HEK293 (cell line): ENCODE measurements around the gene RNASEH1.

Experiments used
- CTCF ChIA-PET: fragments of 350-600 bp; formaldehyde crosslinking; extraction: SDS; loops from one replicate; lab custom pipeline; 2021; ENCODE audit warnings: antibody characterized with exemption; lab: Yijun Ruan, JAX
- POLR2A ChIA-PET: fragments of 300-600 bp; formaldehyde crosslinking; extraction: SDS; loops from one replicate; lab custom pipeline; 2020; ENCODE audit warnings: antibody characterized with exemption, inconsistent platforms; lab: Yijun Ruan, JAX
- H3K27ac ChIP-seq: fragments of 200-500 bp; sonication (Bioruptor generic); 2 replicates; pipeline ENCODE4 v1.5.1; 2014; ENCODE audit warnings: low read depth, low read length, control low read depth, inconsistent platforms; ENCODE audit errors: extremely low read depth
- H3K36me3 ChIP-seq, 2 experiments: fragments of 200-500 bp in 1 of 2; sonication (Bioruptor generic) in 1 of 2; 1 replicate in 1 of 2; 2 replicates in 1 of 2; pipeline ENCODE4 v1.5.1; 2014 to 2017; ENCODE audit warnings: inconsistent platforms in 2 of 2, low read length in 2 of 2; ENCODE audit not compliant: control insufficient read depth in 2 of 2, insufficient read depth in 1 of 2
- H3K4me1 ChIP-seq: fragments of 200-500 bp; sonication (Bioruptor generic); 2 replicates; pipeline ENCODE4 v1.5.1; 2014; ENCODE audit warnings: mild to moderate bottlenecking, low read length, inconsistent platforms; ENCODE audit not compliant: control insufficient read depth, insufficient read depth
- H3K4me3 ChIP-seq: 2 replicates; pipeline ENCODE4 v1.5.1; 2011; ENCODE audit warnings: low read depth, mild to moderate bottlenecking, control low read depth, low read length, moderate library complexity
- H3K9me3 ChIP-seq: fragments of 200-500 bp; sonication (Bioruptor generic); 2 replicates; pipeline ENCODE4 v1.5.1; 2014; ENCODE audit warnings: low read depth, low read length, inconsistent platforms; ENCODE audit not compliant: control insufficient read depth, insufficient read depth
- GLIS2 ChIP-seq: fragments of 450-650 bp; formaldehyde crosslinking; IDR thresholded peaks from 2 replicates; pipeline ENCODE4 v1.5.1; 2016; ENCODE audit warnings: missing biosample characterization, missing genetic modification characterization
- PRDM4 ChIP-seq: fragments of 450-650 bp; formaldehyde crosslinking; IDR thresholded peaks from 2 replicates; pipeline ENCODE4 v1.5.1; 2017; ENCODE audit warnings: missing biosample characterization, missing genetic modification characterization
- REPIN1 ChIP-seq: fragments of 450-650 bp; formaldehyde crosslinking; IDR thresholded peaks from 2 replicates; pipeline ENCODE4 v1.5.1; 2017; ENCODE audit warnings: missing biosample characterization, missing genetic modification characterization, low read depth
- SETDB1 ChIP-seq: IDR thresholded peaks from one replicate; pipeline ENCODE4 v1.6.1; 2017; ENCODE audit warnings: mild to moderate bottlenecking, low read length, moderate library complexity, mixed read lengths; ENCODE audit not compliant: insufficient read length
- TCF7L2 ChIP-seq: IDR thresholded peaks from 2 replicates; pipeline ENCODE4 v1.6.1; 2011; ENCODE audit warnings: low read depth, mild to moderate bottlenecking, inconsistent platforms, low read length, moderate library complexity, borderline replicate concordance
- WT1 ChIP-seq: fragments of 450-650 bp; formaldehyde crosslinking; IDR thresholded peaks from 2 replicates; pipeline ENCODE4 v1.5.1; 2016; ENCODE audit warnings: missing biosample characterization, missing genetic modification characterization
- YY1 ChIP-seq: fragments of 450-650 bp; formaldehyde crosslinking; IDR thresholded peaks from 2 replicates; pipeline ENCODE4 v1.5.1; 2018; ENCODE audit warnings: missing biosample characterization, missing genetic modification characterization
- ZFP3 ChIP-seq: fragments of 450-650 bp; formaldehyde crosslinking; IDR thresholded peaks from 2 replicates; pipeline ENCODE4 v1.5.1; 2016; ENCODE audit warnings: low read depth, missing biosample characterization, missing genetic modification characterization
- ZNF140 ChIP-seq: fragments of 450-650 bp; formaldehyde crosslinking; IDR thresholded peaks from 2 replicates; pipeline ENCODE4 v1.5.1; 2016; ENCODE audit warnings: missing biosample characterization, missing genetic modification characterization
- ZNF18 ChIP-seq: fragments of 450-650 bp; formaldehyde crosslinking; IDR thresholded peaks from 2 replicates; pipeline ENCODE4 v1.5.1; 2016; ENCODE audit warnings: missing biosample characterization, missing genetic modification characterization
- ZNF350 ChIP-seq: fragments of 450-650 bp; formaldehyde crosslinking; IDR thresholded peaks from 2 replicates; pipeline ENCODE4 v1.5.0; 2017; ENCODE audit warnings: missing biosample characterization, mild to moderate bottlenecking, missing genetic modification characterization
- ZNF544 ChIP-seq: fragments of 450-650 bp; formaldehyde crosslinking; IDR thresholded peaks from 2 replicates; pipeline ENCODE4 v1.5.0; 2017; ENCODE audit warnings: missing biosample characterization, missing genetic modification characterization
- ZNF580 ChIP-seq: fragments of 450-650 bp; formaldehyde crosslinking; IDR thresholded peaks from 2 replicates; pipeline ENCODE4 v1.5.1; 2016; ENCODE audit warnings: missing biosample characterization, missing genetic modification characterization
- ZNF610 ChIP-seq: fragments of 450-650 bp; formaldehyde crosslinking; IDR thresholded peaks from 2 replicates; pipeline ENCODE4 v1.5.1; 2016; ENCODE audit warnings: missing biosample characterization, missing genetic modification characterization, borderline replicate concordance
- ZNF623 ChIP-seq: fragments of 450-650 bp; formaldehyde crosslinking; IDR thresholded peaks from 2 replicates; pipeline ENCODE4 v1.5.1; 2016; ENCODE audit warnings: missing biosample characterization, missing genetic modification characterization
- ZNF639 ChIP-seq: fragments of 450-650 bp; formaldehyde crosslinking; IDR thresholded peaks from 2 replicates; pipeline ENCODE4 v1.5.1; 2016; ENCODE audit warnings: missing biosample characterization, missing genetic modification characterization
- ZNF670 ChIP-seq: fragments of 450-650 bp; formaldehyde crosslinking; IDR thresholded peaks from 2 replicates; pipeline ENCODE4 v1.5.1; 2016; ENCODE audit warnings: missing biosample characterization, missing genetic modification characterization, low read depth
- ZNF768 ChIP-seq: fragments of 450-650 bp; formaldehyde crosslinking; IDR thresholded peaks from 2 replicates; pipeline ENCODE4 v1.5.1; 2018; ENCODE audit warnings: missing biosample characterization, mild to moderate bottlenecking, missing genetic modification characterization
- ZNF776 ChIP-seq: fragments of 450-650 bp; formaldehyde crosslinking; IDR thresholded peaks from 2 replicates; pipeline ENCODE4 v1.5.0; 2017; ENCODE audit warnings: missing biosample characterization, missing genetic modification characterization, borderline replicate concordance
- TF ChIP-seq, protein P1 (sequence below): fragments of 450-650 bp; formaldehyde crosslinking; IDR thresholded peaks from 2 replicates; pipeline ENCODE4 v1.5.1; 2016; ENCODE audit warnings: missing biosample characterization, missing genetic modification characterization
- TF ChIP-seq, protein P2 (sequence below): fragments of 450-650 bp; formaldehyde crosslinking; IDR thresholded peaks from 2 replicates; pipeline ENCODE4 v1.5.1; 2016; ENCODE audit warnings: missing biosample characterization, missing genetic modification characterization, borderline replicate concordance

RNASEH1 gene

DNA sequence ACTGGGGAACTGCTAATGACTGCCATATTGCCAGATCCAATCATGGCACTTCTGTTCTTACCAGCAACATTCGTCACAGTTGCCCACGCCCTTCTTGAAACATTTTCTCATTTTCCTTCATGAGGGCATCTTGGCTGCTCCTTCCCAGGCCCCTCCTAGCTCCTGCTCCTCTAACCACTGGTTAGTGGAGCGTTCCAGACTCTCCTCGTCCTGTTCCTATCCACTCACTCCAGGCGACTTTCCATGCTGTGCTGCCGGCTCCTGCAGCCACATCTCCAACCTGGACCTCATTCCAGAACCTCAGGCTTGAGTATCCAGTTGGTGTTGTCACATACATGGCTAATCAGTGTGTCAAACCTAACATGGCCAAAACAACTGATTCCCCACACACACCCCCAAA is 37.5 kb downstream of the RNASEH1 start:
- Histone ChIP-seq H3K4me3 (no peak overlapping the region), H3K27ac (no peak overlapping the region), H3K4me1 (0 out of 2 replicates have a peak, but pooled peaks cover 5% of the 10 kb centered on the region), H3K36me3 (peaks cover 0 to 8% of the 10 kb centered on the region in 2 experiments; a peak in 1 of 3 replicates), H3K9me3 (no peaks in the 10 kb centered on the region)
- CTCF ChIA-PET: no interaction called here
- POLR2A ChIA-PET: interaction anchor here (2.6 kb wide), 1 partner anchor 27 kb away, joined by 9 read pairs; no protein-coding TSS in a partner anchor
- TF ChIP-seq ZNF623 (tag by site-specific recombination) (no peak), ZNF18 (tag by site-specific recombination) (no peak), WT1 (no peak), ZNF639 (tag by site-specific recombination) (no peak), ZNF776 (tag by site-specific recombination) (no peak), ZNF580 (tag by site-specific recombination) (no peak)
- TF ChIP-seq, protein P1, sequence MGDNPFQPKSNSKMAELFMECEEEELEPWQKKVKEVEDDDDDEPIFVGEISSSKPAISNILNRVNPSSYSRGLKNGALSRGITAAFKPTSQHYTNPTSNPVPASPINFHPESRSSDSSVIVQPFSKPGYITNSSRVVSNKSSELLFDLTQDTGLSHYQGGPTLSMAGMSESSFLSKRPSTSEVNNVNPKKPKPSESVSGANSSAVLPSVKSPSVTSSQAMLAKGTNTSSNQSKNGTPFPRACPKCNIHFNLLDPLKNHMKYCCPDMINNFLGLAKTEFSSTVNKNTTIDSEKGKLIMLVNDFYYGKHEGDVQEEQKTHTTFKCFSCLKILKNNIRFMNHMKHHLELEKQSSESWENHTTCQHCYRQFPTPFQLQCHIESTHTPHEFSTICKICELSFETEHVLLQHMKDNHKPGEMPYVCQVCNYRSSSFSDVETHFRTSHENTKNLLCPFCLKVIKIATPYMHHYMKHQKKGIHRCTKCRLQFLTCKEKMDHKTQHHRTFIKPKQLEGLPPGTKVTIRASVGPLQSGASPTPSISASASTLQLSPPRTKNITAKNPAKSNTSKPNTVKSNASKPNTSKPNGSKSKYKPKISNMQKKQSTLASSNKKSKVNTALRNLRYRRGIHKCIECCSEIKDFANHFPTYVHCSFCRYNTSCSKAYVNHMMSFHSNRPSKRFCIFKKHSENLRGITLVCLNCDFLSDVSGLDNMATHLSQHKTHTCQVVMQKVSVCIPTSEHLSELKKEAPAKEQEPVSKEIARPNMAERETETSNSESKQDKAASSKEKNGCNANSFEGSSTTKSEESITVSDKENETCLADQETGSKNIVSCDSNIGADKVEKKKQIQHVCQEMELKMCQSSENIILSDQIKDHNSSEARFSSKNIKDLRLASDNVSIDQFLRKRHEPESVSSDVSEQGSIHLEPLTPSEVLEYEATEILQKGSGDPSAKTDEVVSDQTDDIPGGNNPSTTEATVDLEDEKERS (tag by site-specific recombination): no peak
- TF ChIP-seq, all 188 proteins: peak for 0

GRCh38 chr2:3519255-3520205 is 38.6 kb downstream of the RNASEH1 start, which contains the start of gene ADI1:
ADI1 (minus strand) TSS chr2:3519531; CDS start chr2:3519487, 44 bp downstream.
- Histone ChIP-seq H3K4me3 (peak within 1 kb of the TSS; percentile 91), H3K9me3 (no peaks in the 10 kb centered on the region), H3K36me3 (peaks cover 0 to 8% of the 10 kb centered on the region in 2 experiments; a peak in 1 of 3 replicates), H3K27ac (peak within 1 kb of the TSS; percentile 92), H3K4me1 (0 out of 2 replicates have a peak, but pooled peaks cover 5% of the 10 kb centered on the region)
- ChIA-PET POLR2A (interaction anchor here (0.8 to 2.6 kb wide), 10 partner anchors 15 to 142 kb away, joined by 3 to 19 read pairs (median 4); partner anchors contain the start of genes EIPR1, RNASEH1, RPS7 and TRAPPC12), CTCF (no interaction called here)
- TF ChIP-seq ZNF610 (tag by site-specific recombination) (peak; percentile 27; the same call in 1 of the 2 replicates), ZNF670 (tag by site-specific recombination) (no peak), ZNF140 (tag by site-specific recombination) (no peak), TCF7L2 (no peak), ZNF350 (tag by site-specific recombination) (no peak), ZFP3 (no peak), SETDB1 (no peak), REPIN1 (tag by site-specific recombination) (no peak), GLIS2 (tag by site-specific recombination) (no peak), YY1 (tag by site-specific recombination) (peak; percentile 60; the same call in 1 of the 2 replicates), ZNF768 (tag by site-specific recombination) (no peak), PRDM4 (tag by site-specific recombination) (no peak), ZNF544 (no peak)
- TF ChIP-seq, protein P2, sequence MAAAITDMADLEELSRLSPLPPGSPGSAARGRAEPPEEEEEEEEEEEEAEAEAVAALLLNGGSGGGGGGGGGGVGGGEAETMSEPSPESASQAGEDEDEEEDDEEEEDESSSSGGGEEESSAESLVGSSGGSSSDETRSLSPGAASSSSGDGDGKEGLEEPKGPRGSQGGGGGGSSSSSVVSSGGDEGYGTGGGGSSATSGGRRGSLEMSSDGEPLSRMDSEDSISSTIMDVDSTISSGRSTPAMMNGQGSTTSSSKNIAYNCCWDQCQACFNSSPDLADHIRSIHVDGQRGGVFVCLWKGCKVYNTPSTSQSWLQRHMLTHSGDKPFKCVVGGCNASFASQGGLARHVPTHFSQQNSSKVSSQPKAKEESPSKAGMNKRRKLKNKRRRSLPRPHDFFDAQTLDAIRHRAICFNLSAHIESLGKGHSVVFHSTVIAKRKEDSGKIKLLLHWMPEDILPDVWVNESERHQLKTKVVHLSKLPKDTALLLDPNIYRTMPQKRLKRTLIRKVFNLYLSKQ (tag by site-specific recombination): no peak
